Measurements from ENCODE around the gene ZNF571. TPM values are rescaled to one million over a fixed set of nuclear protein-coding genes. Genes with fewer than 3 reads are reported as not detected.

Gene ZNF571
- total RNA-seq, 1 experiment from 2014 or later, result 1.4 TPM

- ChIA-PET POLR2A (no interaction called here), CTCF (no interaction called here)
- Histone ChIP-seq H3K36me3 (ENCODE audit: control insufficient read depth, insufficient read depth, low read length) (no peaks in the 10 kb centered on the region), H3K4me1 (no peaks in the 10 kb centered on the region), H3K4me3 (ENCODE audit: low read depth, low read length) (no peak overlapping the region), H3K9me3 (peaks cover 4% of the 10 kb centered on the region), H3K27me3 (replicated peaks; ENCODE audit: control insufficient read depth, insufficient read depth, low read length) (no peaks in the 10 kb centered on the region)
- peaks cover 32% of the 10 kb centered on the region for H3K9me3 Mint-ChIP-seq (ENCODE audit: unreplicated experiment)
- no peak for DNase-seq
- intact Hi-C loops (cut with micrococcal nuclease; ENCODE audit: unreplicated experiment), result no loop called here
- no TSS peak for BruUV-seq (replicated peaks)
- no peaks in the 10 kb centered on the region for H3K4me1 Mint-ChIP-seq (ENCODE audit: low read depth, unreplicated experiment)
- H3K36me3 Mint-ChIP-seq (ENCODE audit: insufficient read depth, unreplicated experiment), result peaks cover 4% of the 10 kb centered on the region
- H3K27ac Mint-ChIP-seq (ENCODE audit: unreplicated experiment), result no peak overlapping the region
- H3K27me3 Mint-ChIP-seq (ENCODE audit: insufficient read depth, unreplicated experiment), result no peaks in the 10 kb centered on the region
- TF ChIP-seq, protein P1, sequence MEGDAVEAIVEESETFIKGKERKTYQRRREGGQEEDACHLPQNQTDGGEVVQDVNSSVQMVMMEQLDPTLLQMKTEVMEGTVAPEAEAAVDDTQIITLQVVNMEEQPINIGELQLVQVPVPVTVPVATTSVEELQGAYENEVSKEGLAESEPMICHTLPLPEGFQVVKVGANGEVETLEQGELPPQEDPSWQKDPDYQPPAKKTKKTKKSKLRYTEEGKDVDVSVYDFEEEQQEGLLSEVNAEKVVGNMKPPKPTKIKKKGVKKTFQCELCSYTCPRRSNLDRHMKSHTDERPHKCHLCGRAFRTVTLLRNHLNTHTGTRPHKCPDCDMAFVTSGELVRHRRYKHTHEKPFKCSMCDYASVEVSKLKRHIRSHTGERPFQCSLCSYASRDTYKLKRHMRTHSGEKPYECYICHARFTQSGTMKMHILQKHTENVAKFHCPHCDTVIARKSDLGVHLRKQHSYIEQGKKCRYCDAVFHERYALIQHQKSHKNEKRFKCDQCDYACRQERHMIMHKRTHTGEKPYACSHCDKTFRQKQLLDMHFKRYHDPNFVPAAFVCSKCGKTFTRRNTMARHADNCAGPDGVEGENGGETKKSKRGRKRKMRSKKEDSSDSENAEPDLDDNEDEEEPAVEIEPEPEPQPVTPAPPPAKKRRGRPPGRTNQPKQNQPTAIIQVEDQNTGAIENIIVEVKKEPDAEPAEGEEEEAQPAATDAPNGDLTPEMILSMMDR (IDR thresholded peaks at IDR 0.05; ENCODE audit: insufficient read depth in 1 of 2, low read depth in 1 of 2, low read length in 1 of 2, severe bottlenecking in 1 of 2, unreplicated experiment in 1 of 2), result no peak
- H3K4me3 Mint-ChIP-seq (ENCODE audit: unreplicated experiment), result no peak overlapping the region
These were observed 74.7 kb downstream of the ZNF571 start for GRCh38 chr19:37519890-37520289.

Other genes starting within 250 kb of the ZNF571 start
- 0.88 and 0.97 TPM in 2 replicates for gene ZNF527, start 223.7 kb downstream of the ZNF571 start, total RNA-seq (2022)
- gene ZNF569, start 127.3 kb downstream of the ZNF571 start, total RNA-seq (2022), result not detected in 2 replicates
- gene ZNF570, start 125.4 kb downstream of the ZNF571 start, total RNA-seq (2022), result not detected in 2 replicates
- not detected in 2 replicates for gene ZNF793, start 87.9 kb downstream of the ZNF571 start, total RNA-seq (2022)
- 0.36 TPM in 1 of 2 replicates, not detected in the other for gene ZNF540, start 84 bp upstream of the ZNF571 start, total RNA-seq (2022)
- 12.9 and 15.5 TPM in 2 replicates for gene ZFP30, start 60.7 kb upstream of the ZNF571 start, total RNA-seq (2022)
- gene ZNF607, start 125.0 kb upstream of the ZNF571 start, total RNA-seq (2022), result 14.5 and 15.4 TPM in 2 replicates
- gene ZNF573, start 184.8 kb upstream of the ZNF571 start, total RNA-seq (2022), result 6.9 and 9.1 TPM in 2 replicates